Lower leg skin (tissue), 3 donors: ENCODE data around the gene HSPG2.

ENCODE experiments used
- POLR2A ChIP-seq, 2 donors: fragments of 450-650 bp; IDR thresholded peaks; one replicate each; pipeline ENCODE4 v1.6.1; 2016 to 2017; ENCODE audit warnings: antibody characterized with exemption in 2 of 2, mild to moderate bottlenecking in 1 of 2, moderate library complexity in 1 of 2
- TF ChIP-seq, protein P1 (sequence below), 3 donors: fragments of 450-650 bp; IDR thresholded peaks; one replicate each; pipeline ENCODE4 v1.5.1; 2016; ENCODE audit warnings: antibody characterized with exemption in 3 of 3, mild to moderate bottlenecking in 3 of 3, moderate library complexity in 2 of 3

DNA sequence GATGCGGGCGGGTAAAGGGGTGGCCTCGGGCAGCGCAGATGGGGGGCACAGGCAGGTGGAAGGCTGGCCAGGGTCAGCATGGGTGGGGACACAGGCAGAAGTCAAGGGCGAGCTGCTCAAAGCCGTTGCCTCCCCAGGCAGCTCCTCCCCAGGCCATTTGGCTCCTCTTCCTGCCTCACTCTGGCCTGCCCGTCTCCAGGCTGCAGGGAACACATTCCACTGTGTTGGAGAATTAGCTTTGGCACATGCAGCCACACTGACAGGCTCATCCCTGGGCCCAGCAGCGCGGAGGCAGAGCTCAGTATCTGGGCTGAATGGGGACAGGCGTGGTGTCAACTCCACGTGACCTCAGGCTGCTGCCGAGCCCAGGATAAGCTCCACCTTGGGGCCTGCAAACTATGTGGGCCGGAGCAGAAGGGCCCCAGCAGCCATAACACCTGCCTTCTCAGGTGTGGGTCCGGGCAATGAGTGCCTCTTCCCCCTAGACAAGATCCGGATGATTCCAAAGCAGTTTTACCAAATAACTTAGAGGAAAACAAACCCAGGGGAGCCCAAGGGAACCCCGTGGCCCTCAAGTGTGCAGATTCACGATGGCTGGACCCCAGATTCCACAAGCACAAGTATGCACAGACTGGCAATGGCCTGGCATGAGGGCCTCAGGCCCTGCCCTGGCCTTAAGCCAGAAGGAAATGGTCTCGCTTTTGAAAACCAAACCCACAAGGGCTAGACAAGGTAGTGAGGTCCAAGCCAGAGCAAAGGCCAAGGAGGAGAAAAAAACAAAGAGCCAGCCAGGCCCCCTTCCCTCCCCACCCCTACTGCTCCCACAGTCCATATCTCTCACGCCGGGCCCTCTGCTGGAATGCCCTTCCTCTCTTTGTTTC lies 40.2 kb downstream of the HSPG2 start:
- TF ChIP-seq POLR2A (IDR thresholded peaks at IDR 0.05), result no peak
- TF ChIP-seq, protein P1, sequence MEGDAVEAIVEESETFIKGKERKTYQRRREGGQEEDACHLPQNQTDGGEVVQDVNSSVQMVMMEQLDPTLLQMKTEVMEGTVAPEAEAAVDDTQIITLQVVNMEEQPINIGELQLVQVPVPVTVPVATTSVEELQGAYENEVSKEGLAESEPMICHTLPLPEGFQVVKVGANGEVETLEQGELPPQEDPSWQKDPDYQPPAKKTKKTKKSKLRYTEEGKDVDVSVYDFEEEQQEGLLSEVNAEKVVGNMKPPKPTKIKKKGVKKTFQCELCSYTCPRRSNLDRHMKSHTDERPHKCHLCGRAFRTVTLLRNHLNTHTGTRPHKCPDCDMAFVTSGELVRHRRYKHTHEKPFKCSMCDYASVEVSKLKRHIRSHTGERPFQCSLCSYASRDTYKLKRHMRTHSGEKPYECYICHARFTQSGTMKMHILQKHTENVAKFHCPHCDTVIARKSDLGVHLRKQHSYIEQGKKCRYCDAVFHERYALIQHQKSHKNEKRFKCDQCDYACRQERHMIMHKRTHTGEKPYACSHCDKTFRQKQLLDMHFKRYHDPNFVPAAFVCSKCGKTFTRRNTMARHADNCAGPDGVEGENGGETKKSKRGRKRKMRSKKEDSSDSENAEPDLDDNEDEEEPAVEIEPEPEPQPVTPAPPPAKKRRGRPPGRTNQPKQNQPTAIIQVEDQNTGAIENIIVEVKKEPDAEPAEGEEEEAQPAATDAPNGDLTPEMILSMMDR (IDR thresholded peaks at IDR 0.05), result no peak
